DOHH2 (cell line): Measurements from ENCODE around the gene ZBED5.
"Not testable (repeated sequence)": the region's sequence is repeated elsewhere in the genome, so short reads cannot be mapped to it uniquely, and the experiment has no call there.

ENCODE experiments used
- H3F3A ChIP-seq: fragments of 200-600 bp; sonication (generic), shearing (Covaris generic); 2 replicates; pipeline ENCODE4 v1.6.0; 2016; ENCODE audit warnings: antibody characterized with exemption, mild to moderate bottlenecking; ENCODE audit not compliant: control insufficient read depth, insufficient read depth
- H3K27ac ChIP-seq: fragments of 200-600 bp; sonication (generic); 2 replicates; pipeline ENCODE4 v1.5.1; 2014; ENCODE audit warnings: low read depth, mild to moderate bottlenecking, low read length, moderate library complexity
- H3K27me3 ChIP-seq: fragments of 200-600 bp; sonication (generic); 2 replicates; pipeline ENCODE4 v1.6.1; 2014; ENCODE audit warnings: mild to moderate bottlenecking, low read length, mixed read lengths; ENCODE audit not compliant: control insufficient read depth
- H3K36me3 ChIP-seq: fragments of 200-600 bp; sonication (generic); 2 replicates; pipeline ENCODE4 v1.6.1; 2014; ENCODE audit warnings: mild to moderate bottlenecking, low read length, moderate library complexity, mixed read lengths; ENCODE audit not compliant: control insufficient read depth
- H3K4me1 ChIP-seq: fragments of 200-600 bp; sonication (generic); 2 replicates; pipeline ENCODE4 v1.6.1; 2014; ENCODE audit warnings: mild to moderate bottlenecking, low read length, mixed read lengths; ENCODE audit not compliant: control insufficient read depth
- H3K4me2 ChIP-seq: fragments of 200-600 bp; sonication (generic); 2 replicates; pipeline ENCODE4 v1.6.0; 2014; ENCODE audit warnings: mild to moderate bottlenecking, low read length, moderate library complexity
- H3K4me3 ChIP-seq: fragments of 200-600 bp; sonication (generic); 2 replicates; pipeline ENCODE4 v1.5.1; 2014; ENCODE audit warnings: mild to moderate bottlenecking, low read length, mixed read lengths
- H3K79me2 ChIP-seq: fragments of 200-600 bp; sonication (generic); 2 replicates; pipeline ENCODE4 v1.6.1; 2014; ENCODE audit warnings: mild to moderate bottlenecking, low read length, mixed read lengths; ENCODE audit not compliant: control insufficient read depth
- H3K9me2 ChIP-seq: fragments of 200-600 bp; sonication (generic); replicated peaks from 2 replicates; pipeline ENCODE4 v1.6.1; 2014; ENCODE audit warnings: mild to moderate bottlenecking, low read length, mixed read lengths; ENCODE audit not compliant: control insufficient read depth
- H3K9me3 ChIP-seq: fragments of 200-600 bp; sonication (generic); 2 replicates; pipeline ENCODE4 v1.6.1; 2014; ENCODE audit warnings: antibody characterized with exemption, low read length, mixed read lengths; ENCODE audit not compliant: control insufficient read depth, insufficient read depth
- H4K20me1 ChIP-seq: fragments of 200-600 bp; sonication (generic); 2 replicates; pipeline ENCODE4 v1.6.0; 2014; ENCODE audit warnings: low read depth, mild to moderate bottlenecking, antibody characterized with exemption, low read length, moderate library complexity; ENCODE audit not compliant: control insufficient read depth, insufficient read depth
- CTCF ChIP-seq: fragments of 200-600 bp; sonication (generic); IDR thresholded peaks from one replicate; pipeline ENCODE4 v1.5.1; 2014; ENCODE audit warnings: antibody characterized with exemption, mild to moderate bottlenecking, low read depth, low read length; ENCODE audit not compliant: poor library complexity, severe bottlenecking
- EZH2phosphoT487 ChIP-seq: fragments of 200-600 bp; sonication (generic); IDR thresholded peaks from 2 replicates; pipeline ENCODE4 v1.6.1; 2017; ENCODE audit warnings: borderline replicate concordance, mild to moderate bottlenecking, antibody characterized with exemption, low read length, moderate library complexity, mixed read lengths

The ZBED5 gene

GRCh38 chr11:10838083-10838482 is 19.8 kb downstream of the ZBED5 start:
- no peaks in the 10 kb centered on the region for H4K20me1 ChIP-seq
- H3F3A ChIP-seq = no peaks in the 10 kb centered on the region
- peaks cover 3% of the 10 kb centered on the region; the same call in 1 of the 2 replicates for H3K4me1 ChIP-seq
- no peaks in the 10 kb centered on the region for H3K9me2 ChIP-seq
- H3K4me2 ChIP-seq = no peak overlapping the region
- TF ChIP-seq EZH2phosphoT487 (no peak), CTCF (no peak)
- H3K27me3 ChIP-seq = no peaks in the 10 kb centered on the region
- no peaks in the 10 kb centered on the region for H3K9me3 ChIP-seq
- H3K79me2 ChIP-seq = no peaks in the 10 kb centered on the region
- no peak overlapping the region for H3K27ac ChIP-seq
- H3K36me3 ChIP-seq = no peaks in the 10 kb centered on the region
- H3K4me3 ChIP-seq = no peak overlapping the region

- H4K20me1 ChIP-seq, H3K27ac ChIP-seq, H3K4me1 ChIP-seq, H3K36me3 ChIP-seq, H3K79me2 ChIP-seq, H3K4me2 ChIP-seq, H3K9me3 ChIP-seq, H3K9me2 ChIP-seq, H3K27me3 ChIP-seq, H3F3A ChIP-seq, H3K4me3 ChIP-seq: not testable (repeated sequence)
These were observed 21.0 kb downstream of the ZBED5 start for GRCh38 chr11:10836884-10837283.

DNA sequence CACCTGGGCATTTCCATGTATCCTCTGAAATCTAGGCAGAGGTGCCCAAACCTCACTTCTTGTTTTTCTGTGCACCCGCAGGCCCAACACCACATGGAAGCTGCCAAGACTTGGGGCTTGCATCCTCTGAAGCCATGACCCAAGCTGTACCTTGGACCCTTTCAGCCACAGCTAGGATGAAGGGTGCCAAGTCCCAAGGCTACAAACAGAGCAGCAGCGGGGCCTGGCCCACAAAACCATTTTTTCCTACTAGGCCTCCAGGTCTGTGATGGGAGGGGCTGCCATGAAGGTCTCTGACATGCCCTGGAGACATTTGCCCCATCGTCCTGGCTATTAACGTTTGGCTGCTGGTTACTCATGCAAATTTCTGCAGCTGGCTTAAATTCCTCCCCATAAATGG is 28.7 kb downstream of the ZBED5 start:
- Histone ChIP-seq H3K36me3 (no peaks in the 10 kb centered on the region), H4K20me1 (no peaks in the 10 kb centered on the region), H3K79me2 (no peaks in the 10 kb centered on the region), H3K4me1 (peaks cover 18% of the 10 kb centered on the region), H3F3A (no peaks in the 10 kb centered on the region), H3K27ac (no peak overlapping the region), H3K4me2 (no peak overlapping the region), H3K4me3 (no peak overlapping the region), H3K27me3 (no peaks in the 10 kb centered on the region), H3K9me3 (no peaks in the 10 kb centered on the region), H3K9me2 (no peaks in the 10 kb centered on the region)
- TF ChIP-seq CTCF (no peak), EZH2phosphoT487 (no peak)

GRCh38 chr11:10828402-10828801 is 29.5 kb downstream of the ZBED5 start:
- no peaks in the 10 kb centered on the region for H3K36me3 ChIP-seq
- no peaks in the 10 kb centered on the region for H3K27me3 ChIP-seq
- no peaks in the 10 kb centered on the region for H3K9me3 ChIP-seq
- peaks cover 18% of the 10 kb centered on the region for H3K4me1 ChIP-seq
- TF ChIP-seq CTCF (no peak), EZH2phosphoT487 (no peak)
- no peaks in the 10 kb centered on the region for H3K9me2 ChIP-seq
- H3K4me2 ChIP-seq = no peak overlapping the region
- no peak overlapping the region for H3K4me3 ChIP-seq
- H3K27ac ChIP-seq = no peak overlapping the region
- H3F3A ChIP-seq = no peaks in the 10 kb centered on the region
- no peaks in the 10 kb centered on the region for H3K79me2 ChIP-seq
- H4K20me1 ChIP-seq = no peaks in the 10 kb centered on the region
